Keratinocyte (primary cell): ENCODE results near the gene EIF3F.

ENCODE experiments used
- CTCF ChIP-seq, 3 experiments: IDR thresholded peaks in 1 of 3; conservative IDR thresholded peaks in 1 of 3; optimal IDR thresholded peaks in 1 of 3; 2 replicates in 2 of 3; 3 replicates in 1 of 3; pipeline versions ENCODE3 to v1.5.1; 2011; ENCODE audit warnings: low read length in 3 of 3, mild to moderate bottlenecking in 3 of 3, moderate library complexity in 2 of 3, control low read depth in 1 of 3, inconsistent platforms in 1 of 3; ENCODE audit not compliant: insufficient read depth in 2 of 3; ENCODE audit errors: extremely low read depth in 1 of 3
- EZH2 ChIP-seq: IDR thresholded peaks from one replicate; pipeline ENCODE4 v1.6.1; 2012; ENCODE audit warnings: inconsistent platforms, mild to moderate bottlenecking, low read length, moderate library complexity

- peak; percentile 87 to 89 (median 89) for TF ChIP-seq CTCF (optimal IDR thresholded peaks at IDR 0.05 in 1 of 3, IDR thresholded peaks at IDR 0.05 in 1 of 3, conservative IDR thresholded peaks at IDR 0.05 in 1 of 3; ENCODE audit: extremely low read depth in 1 of 3, insufficient read depth in 2 of 3, low read length in 3 of 3)
- peak; percentile 50 for TF ChIP-seq EZH2
Measured at GRCh38 chr11:8033305-8034105, 46.4 kb downstream of the EIF3F start.
